LoVo (cell line): ENCODE data around the gene SLC24A5.

Experiments
- DNase-seq: peaks from one replicate; pipeline ENCODE4 v3.0.0-alpha.2; 2016; ENCODE audit warnings: low spot score

SLC24A5 gene

DNA sequence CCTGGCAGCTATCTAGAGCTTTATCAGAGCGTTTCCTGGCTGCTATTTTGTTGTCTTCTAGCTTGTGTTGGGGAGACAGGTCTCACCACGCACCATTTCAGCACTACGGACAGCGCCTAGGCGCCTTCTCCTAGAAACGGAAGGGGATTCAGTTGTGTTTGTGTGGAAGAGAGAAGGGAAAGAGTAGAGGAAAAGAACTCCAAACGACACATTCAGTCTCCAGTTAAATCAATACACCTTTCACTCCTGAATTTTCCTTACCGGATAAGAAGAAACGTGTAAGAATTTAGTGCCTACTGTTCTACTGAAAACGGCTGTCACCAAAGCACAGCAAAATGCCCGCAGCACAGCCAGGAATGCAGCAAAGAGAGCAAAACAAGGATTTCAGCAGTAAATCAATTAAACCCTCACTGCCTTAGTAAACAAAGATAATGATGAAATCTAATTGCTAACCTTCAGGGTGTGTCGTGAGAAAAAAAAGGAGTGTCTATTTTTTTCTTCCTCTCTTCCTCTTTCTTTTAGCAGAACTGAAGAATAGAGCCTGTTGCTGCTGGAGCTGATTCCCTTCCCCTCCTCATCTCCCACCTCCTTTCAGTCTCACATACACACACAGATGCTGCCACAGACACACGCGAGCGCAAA lies 70.3 kb downstream of the SLC24A5 start:
- peak; percentile 54 for DNase-seq

DNA sequence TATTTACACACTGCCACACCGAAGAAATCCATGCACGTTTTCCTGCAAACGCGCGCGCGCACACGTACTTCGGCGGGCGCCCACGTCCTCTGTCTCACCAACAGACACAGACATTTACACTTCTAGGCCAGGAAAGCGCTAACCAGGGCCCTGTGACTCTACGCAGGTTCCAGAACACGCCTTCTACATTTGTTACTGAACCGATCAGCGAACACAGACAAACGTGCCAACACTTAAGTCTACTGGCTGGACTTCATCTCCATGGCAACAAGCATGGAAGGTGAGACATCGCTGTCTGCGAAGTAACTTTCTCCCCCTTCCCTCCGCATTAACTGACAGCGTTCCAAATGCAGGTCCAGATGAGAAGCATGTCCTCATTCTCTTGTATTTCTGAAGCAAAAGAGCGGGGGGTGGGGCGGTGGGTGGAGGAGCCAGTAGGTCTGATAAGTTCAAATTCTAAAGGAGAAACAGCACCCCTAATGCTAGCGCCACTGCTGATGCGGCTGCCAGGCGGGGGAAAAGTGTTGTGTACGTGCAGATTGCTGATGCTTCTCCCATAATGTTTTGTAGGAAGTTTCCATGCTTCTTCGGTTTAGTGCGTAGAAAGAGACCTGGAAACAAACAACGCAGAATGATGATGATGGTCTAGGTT lies 70.9 kb downstream of the SLC24A5 start, which contains the start of gene CTXN2:
TSS of gene CTXN2 (plus strand) at position 92 of the 652 bp plus-strand sequence. CDS start 9,636 bp downstream, outside the sequence.
- DNase-seq, result no peak
